MV-4-11 (cell line): Measurements from ENCODE around the gene SMIM7.
"Not testable (repeated sequence)": the region's sequence is repeated elsewhere in the genome, so short reads cannot be mapped to it uniquely, and the experiment has no call there.

Experiments
- DNase-seq: peaks from one replicate; lab custom pipeline; 2025; lab: John Stamatoyannopoulos, UW

Gene SMIM7

GRCh38 chr19:16654627-16655026 lies 5.3 kb downstream of the SMIM7 start:
- peak; percentile 84 for DNase-seq

GRCh38 chr19:16654140-16654539 lies 5.8 kb downstream of the SMIM7 start:
- DNase-seq = no peak

GRCh38 chr19:16652854-16653253 lies 7.1 kb downstream of the SMIM7 start:
- no peak for DNase-seq

- DNase-seq = not testable (repeated sequence)
Measured at GRCh38 chr19:16651421-16652188, 8.3 kb downstream of the SMIM7 start.

GRCh38 chr19:16650821-16651220 lies 9.1 kb downstream of the SMIM7 start:
- no peak for DNase-seq

GRCh38 chr19:16649734-16650133 lies 10.2 kb downstream of the SMIM7 start:
- no peak for DNase-seq

DNA sequence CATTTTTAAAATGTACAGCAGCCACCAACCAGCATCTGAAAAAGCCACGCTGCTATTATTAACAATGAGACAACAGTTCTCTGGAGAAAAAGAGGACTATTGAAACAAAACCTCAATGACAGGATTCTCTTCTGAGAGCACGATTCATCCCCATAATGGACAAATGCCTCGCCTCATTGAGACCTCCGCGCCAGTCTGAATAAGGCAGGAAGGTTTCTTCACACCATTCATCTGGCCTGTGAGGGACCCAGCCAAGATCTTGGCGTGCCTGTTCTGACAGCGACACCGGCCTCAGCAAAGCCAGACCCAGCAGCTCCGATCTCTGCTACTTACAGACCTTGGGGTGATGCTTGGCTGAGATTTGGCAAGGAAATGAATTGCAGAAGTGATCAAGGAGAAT lies 14.8 kb downstream of the SMIM7 start:
- no peak for DNase-seq

- no peak for DNase-seq
Measured at GRCh38 chr19:16641695-16642094, 18.2 kb downstream of the SMIM7 start.

DNA sequence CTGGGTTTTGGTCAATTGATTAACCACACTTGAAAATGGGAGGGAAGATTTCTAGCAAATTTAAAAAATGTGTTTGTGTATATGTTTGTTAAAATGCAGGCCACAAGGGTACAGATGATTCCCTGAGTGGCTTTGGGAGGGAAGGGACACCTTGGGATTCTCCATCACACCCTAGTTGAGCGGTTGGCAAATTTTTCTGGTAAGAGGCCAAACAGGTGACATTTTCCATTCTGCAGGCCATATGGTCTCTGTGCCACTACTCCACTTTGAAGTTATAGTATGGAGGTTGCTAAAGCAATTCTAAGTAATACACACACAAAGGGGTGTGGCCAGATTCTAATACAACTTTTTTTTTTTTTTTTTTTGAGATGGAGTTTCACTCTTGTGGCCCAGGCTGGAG lies 19.0 kb downstream of the SMIM7 start:
- DNase-seq = no peak

DNA sequence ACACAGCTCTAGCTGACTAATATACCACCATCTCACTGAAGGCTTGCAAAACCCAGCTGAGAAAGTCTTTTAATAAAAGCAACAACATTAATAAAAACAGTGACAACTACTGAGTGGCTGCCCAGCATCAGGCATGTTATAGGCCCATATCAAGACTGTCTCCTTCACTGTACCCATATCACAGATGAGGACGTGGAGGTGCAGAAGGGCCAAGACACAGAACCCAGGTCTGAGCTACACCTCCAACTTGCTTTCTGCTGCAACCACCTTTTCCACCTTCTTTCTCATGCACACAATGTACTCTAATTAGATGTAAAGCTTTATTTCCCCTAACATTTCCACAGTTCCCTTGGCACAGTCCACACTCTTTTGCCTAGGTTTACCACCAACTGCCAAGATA lies 21.3 kb downstream of the SMIM7 start:
- DNase-seq = no peak

- DNase-seq = no peak
Measured at GRCh38 chr19:16637535-16637934, 22.4 kb downstream of the SMIM7 start.

- DNase-seq = no peak
Measured at GRCh38 chr19:16631465-16631864, 28.5 kb downstream of the SMIM7 start.

DNA sequence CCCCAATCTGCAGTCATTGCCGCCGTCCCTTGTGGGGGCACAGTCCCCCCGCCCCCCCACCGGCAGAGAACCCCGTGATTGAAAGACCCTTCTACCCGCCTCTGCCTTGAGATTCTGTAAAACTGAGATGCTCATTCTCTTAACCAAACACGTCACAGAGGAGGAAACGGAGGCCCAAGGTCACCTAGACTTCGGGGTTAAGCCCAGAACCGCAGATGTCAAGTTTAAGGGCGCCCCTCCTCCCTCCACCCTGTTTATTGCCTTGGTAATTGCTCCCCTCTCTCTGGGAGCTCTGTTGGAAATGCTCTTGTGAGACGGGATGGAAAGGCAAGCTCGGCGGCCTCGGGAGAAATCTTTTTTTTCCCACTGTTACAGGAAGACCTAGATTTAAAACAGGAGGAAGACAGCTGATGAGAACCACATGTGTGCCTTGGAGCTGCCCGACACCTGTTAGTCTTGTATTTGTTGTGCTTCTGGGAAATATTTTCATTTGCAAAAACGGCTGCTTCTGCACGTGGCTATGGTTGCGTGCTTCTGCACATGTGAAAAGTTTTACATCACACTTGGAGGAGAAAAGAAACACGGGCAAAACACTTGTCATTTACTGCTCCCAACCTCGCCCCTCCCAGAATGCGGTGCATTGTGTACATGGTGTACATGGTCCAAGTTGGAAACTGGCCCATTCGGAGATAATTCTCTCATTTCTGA lies 30.8 kb downstream of the SMIM7 start:
- DNase-seq = peak; percentile 52

DNA sequence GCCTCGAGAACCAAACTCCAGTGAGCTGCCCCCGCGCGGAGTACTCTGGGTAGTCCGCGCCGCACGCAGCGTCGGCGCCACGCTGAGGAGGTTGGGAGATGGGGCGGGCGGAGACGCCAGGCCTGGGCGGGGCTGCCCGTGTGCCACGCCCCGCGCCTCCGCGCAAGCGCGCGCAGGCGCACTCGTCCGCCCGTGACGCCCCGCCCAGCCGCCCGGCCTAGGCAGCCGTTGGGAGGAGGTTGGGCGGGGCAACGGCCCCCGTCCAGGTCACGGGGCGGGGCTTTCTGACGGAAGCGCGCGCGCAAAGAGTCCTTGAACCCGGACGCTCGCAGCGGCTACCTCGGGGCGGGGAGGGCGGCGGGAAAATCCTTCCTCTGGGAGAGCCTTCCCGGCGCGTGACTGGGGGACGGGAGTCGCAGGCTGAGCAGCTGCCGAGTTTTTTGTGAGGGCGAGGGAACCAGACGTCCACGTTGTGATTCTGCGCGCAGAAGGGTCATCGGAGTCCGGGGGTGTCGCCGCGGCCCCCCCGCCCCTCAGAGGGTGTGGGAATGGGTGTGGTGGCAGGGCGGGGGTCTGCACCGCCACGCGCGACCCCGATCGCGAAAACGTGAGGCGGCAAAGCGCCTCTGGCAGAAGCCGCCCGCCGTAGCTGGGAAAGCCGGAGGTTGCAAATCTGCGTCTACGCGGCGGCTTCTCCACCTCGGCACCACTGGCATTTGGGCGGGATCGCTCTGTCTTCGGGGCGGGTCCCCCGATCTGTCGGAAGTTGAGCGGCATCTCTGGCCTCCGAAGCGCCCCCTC lies 31.6 kb downstream of the SMIM7 start, which contains the start of gene MED26:
Gene MED26 (minus strand): TSS at position 22 of the 801 bp plus-strand sequence. CDS start 261 bp downstream, outside the sequence.
- peak; percentile 91 for DNase-seq

DNA sequence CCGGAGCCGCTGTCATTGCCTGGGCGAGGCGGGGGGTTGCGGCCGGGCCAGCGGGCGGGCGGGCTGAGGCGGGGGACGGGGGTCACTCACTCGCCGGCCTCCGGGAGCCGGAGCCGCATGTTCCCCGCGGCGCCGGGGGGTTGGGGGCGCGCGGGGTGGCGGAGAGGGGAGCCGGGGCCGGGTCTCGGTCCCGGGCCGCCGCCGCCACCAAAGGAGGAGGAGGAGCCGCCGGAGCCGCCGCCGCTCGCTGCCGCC lies 32.1 kb downstream of the SMIM7 start:
- DNase-seq = no peak

- no peak for DNase-seq
Measured at GRCh38 chr19:16627193-16627927, 32.6 kb downstream of the SMIM7 start.

GRCh38 chr19:16626796-16627192 lies 33.1 kb downstream of the SMIM7 start:
- DNase-seq = no peak

DNA sequence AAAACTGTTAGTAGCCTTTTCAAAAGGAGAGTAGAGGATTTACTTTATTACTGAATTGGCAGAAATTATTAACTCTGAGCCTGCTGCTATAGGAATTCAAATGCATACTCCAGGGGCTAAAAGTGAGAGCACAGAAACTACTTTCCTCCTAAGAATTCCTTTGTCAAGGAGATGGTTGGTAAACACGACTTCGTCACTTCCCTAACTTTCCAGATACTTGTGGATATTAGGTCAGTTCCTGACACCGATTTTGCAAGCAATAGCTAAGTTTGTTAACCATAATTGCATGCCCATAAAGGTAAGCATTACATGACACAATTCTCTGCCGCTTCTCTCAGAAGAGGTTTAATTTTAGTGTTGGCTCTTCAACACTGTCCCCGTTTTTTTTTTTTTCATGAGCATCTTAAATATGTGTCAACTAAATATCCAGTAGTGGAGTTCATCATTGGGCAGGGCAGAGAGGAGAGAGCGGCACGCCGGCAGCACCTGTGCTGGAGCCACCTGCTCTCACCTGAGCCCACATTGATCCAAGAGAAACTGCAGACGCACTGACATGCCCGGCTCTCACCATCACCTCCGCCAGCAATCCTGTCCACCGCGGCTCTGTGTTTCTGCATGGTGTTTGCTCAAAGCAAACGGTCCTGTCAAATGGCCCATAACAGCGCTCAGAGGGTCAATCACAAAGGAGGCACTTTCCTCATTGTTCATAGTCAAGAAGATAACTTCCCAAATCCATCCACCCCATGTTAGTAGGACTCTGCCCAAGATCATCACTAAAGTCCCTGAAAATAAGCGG lies 34.6 kb downstream of the SMIM7 start:
- no peak for DNase-seq

GRCh38 chr19:16624236-16624635 lies 35.7 kb downstream of the SMIM7 start:
- DNase-seq = no peak

GRCh38 chr19:16623576-16623975 lies 36.4 kb downstream of the SMIM7 start:
- DNase-seq = no peak

GRCh38 chr19:16623066-16623465 lies 36.9 kb downstream of the SMIM7 start:
- DNase-seq = no peak
